Body of pancreas (tissue), 4 donors: ENCODE data around the gene SCN5A.

Experiments
- POLR2A ChIP-seq, 3 donors: fragments of 450-650 bp; IDR thresholded peaks; one replicate each; pipeline ENCODE4 v1.6.1; 2016; ENCODE audit warnings: antibody characterized with exemption in 3 of 3, mild to moderate bottlenecking in 2 of 3
- TF ChIP-seq, protein P1 (sequence below), 7 experiments: fragments of 450-650 bp in 4 of 7; fragments of 200-600 bp in 3 of 7; sonication (generic) in 3 of 7; IDR thresholded peaks; one replicate each; pipeline ENCODE4 v1.5.1; 2016 to 2019; ENCODE audit warnings: antibody characterized with exemption in 7 of 7

DNA sequence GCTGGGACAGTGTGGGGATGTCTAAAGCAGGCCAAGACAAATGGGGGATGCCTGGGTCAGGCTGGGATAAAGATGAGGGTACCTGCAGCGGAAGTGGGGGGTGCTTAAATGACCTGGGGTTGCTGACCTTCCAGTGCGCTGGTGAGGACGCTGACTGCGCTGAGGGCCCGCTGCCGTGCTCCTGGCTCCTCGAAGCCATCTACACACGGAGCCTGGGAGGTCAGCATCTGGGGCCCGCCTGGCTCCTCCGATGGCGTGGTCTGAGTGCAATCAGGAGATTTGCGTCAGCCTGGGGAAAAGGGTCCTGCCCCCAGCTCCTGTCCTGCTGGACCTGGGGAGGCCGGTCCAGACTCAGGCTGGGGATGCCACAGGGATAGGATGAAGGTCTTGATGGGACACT, 50.7 kb downstream of the SCN5A start:
- TF ChIP-seq, protein P1, sequence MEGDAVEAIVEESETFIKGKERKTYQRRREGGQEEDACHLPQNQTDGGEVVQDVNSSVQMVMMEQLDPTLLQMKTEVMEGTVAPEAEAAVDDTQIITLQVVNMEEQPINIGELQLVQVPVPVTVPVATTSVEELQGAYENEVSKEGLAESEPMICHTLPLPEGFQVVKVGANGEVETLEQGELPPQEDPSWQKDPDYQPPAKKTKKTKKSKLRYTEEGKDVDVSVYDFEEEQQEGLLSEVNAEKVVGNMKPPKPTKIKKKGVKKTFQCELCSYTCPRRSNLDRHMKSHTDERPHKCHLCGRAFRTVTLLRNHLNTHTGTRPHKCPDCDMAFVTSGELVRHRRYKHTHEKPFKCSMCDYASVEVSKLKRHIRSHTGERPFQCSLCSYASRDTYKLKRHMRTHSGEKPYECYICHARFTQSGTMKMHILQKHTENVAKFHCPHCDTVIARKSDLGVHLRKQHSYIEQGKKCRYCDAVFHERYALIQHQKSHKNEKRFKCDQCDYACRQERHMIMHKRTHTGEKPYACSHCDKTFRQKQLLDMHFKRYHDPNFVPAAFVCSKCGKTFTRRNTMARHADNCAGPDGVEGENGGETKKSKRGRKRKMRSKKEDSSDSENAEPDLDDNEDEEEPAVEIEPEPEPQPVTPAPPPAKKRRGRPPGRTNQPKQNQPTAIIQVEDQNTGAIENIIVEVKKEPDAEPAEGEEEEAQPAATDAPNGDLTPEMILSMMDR (IDR thresholded peaks at IDR 0.05): no peak
- TF ChIP-seq POLR2A (IDR thresholded peaks at IDR 0.05): no peak
